MG63 (cell line): Measurements from ENCODE around the gene GTPBP1. TPM values are rescaled to one million over a fixed set of nuclear protein-coding genes. Genes with fewer than 3 reads are reported as not detected.

Source experiments
- DNase-seq: peaks from one replicate; pipeline ENCODE4 v3.0.0-alpha.2; 2020
- H3K27me3 ChIP-seq: fragments of 250-450 bp; sonication (Bioruptor Pico); 2 replicates; pipeline ENCODE4 v1.5.1; 2020; ENCODE audit warnings: mild to moderate bottlenecking, moderate library complexity
- H3K36me3 ChIP-seq: fragments of 250-450 bp; sonication (Bioruptor Pico); 2 replicates; pipeline ENCODE4 v1.5.1; 2020; ENCODE audit warnings: mild to moderate bottlenecking, moderate library complexity
- H3K4me3 ChIP-seq: fragments of 250-450 bp; sonication (Bioruptor Pico); 2 replicates; pipeline ENCODE4 v1.5.1; 2020; ENCODE audit warnings: mild to moderate bottlenecking, moderate library complexity
- H3K9me3 ChIP-seq: fragments of 250-450 bp; sonication (Bioruptor Pico); 2 replicates; pipeline ENCODE4 v1.5.1; 2020; ENCODE audit warnings: mild to moderate bottlenecking, moderate library complexity
- total RNA-seq: library from RNA; depleted of rRNA; stranded (reverse); fragments of >200 nt; shearing (Covaris generic); gene quantifications from 2 replicates; pipeline ENCODE4 v1.2.3, GENCODE V29; 2014; ENCODE audit warnings: low replicate concordance; rRNA removed

Gene GTPBP1
- total RNA-seq, 1 experiment from 2014 or later, result 22.0 TPM

DNA sequence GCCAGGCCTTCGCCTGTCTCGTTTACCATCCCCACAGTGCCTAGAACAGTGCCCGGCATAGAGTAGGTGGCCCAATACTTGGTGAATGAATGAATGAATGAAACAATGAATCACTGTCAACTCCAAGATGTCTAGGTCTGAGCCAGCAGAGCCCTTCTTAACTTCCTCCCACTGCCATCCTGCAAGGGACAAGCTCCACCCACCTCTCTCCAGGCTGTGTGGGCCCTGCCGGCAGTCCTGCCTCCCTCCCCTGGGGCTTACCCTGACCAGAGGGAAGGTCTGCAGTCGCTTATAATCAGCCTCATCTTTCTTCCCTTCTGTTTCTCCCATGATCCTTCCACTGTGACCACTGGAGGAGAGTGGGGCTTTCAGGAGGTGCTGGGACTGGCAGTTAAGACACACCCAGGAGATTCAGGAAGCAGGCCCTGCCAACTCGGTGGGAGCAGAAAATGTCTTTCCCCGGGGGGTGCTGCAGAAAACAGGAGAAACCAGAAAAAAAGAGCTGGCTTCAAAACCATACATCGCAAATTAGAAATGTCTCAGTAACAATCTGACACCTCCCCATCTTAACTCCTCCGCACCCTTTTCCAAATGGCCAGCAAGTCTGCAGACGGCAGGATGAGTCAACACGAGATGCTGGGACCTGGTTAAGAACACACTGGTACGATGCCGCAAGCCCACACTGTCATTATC is 76.8 kb downstream of the GTPBP1 start:
- DNase-seq, result no peak
- H3K36me3 ChIP-seq, result no peaks in the 10 kb centered on the region
- H3K27me3 ChIP-seq, result no peaks in the 10 kb centered on the region
- H3K4me3 ChIP-seq, result no peak overlapping the region
- H3K9me3 ChIP-seq, result no peaks in the 10 kb centered on the region

Other genes starting within 250 kb of the GTPBP1 start
- 39.0 and 39.8 TPM in 2 replicates for gene KDELR3, start 237.8 kb upstream of the GTPBP1 start, total RNA-seq
- 246 and 311 TPM in 2 replicates for gene DDX17, start 199.6 kb upstream of the GTPBP1 start, total RNA-seq
- 0.26 TPM in 1 of 2 replicates, not detected in the other for gene DMC1, start 135.8 kb upstream of the GTPBP1 start, total RNA-seq
- 0.33 TPM in 1 of 2 replicates, not detected in the other for gene FAM227A, start 49.6 kb upstream of the GTPBP1 start, total RNA-seq
- gene CBY1, start 49.3 kb upstream of the GTPBP1 start, total RNA-seq, result 29.5 and 33.8 TPM in 2 replicates
- 110 and 257 TPM in 2 replicates for gene TOMM22, start 24.0 kb upstream of the GTPBP1 start, total RNA-seq
- 47.5 and 113 TPM in 2 replicates for gene JOSD1, start 5.0 kb upstream of the GTPBP1 start, total RNA-seq
- gene SUN2, start 50.1 kb downstream of the GTPBP1 start, total RNA-seq, result 126 and 182 TPM in 2 replicates
- gene DNAL4, start 88.2 kb downstream of the GTPBP1 start, total RNA-seq, result 11.3 and 18.8 TPM in 2 replicates
- gene NPTXR, start 138.1 kb downstream of the GTPBP1 start, total RNA-seq, result 0.76 and 1.8 TPM in 2 replicates
- gene CBX6, start 166.3 kb downstream of the GTPBP1 start, total RNA-seq, result 9.1 and 18.9 TPM in 2 replicates